IMR-90 (cell line): ENCODE results near the gene GLI1. TPM values are rescaled to one million over a fixed set of nuclear protein-coding genes. Genes with fewer than 3 reads are reported as not detected.

Source experiments
- ATAC-seq: fragments of 200-7000 bp; cut with Tn5 transposase; 2 replicates; pipeline ENCODE4 v1.9.1; 2020; ENCODE audit warnings: low read depth, mild to moderate bottlenecking, moderate library complexity
- BruUV-seq: library from RNA; stranded (reverse); fragments of 400-500 nt; replicated peaks from 2 replicates; lab custom pipeline; 2021; lab: Mats Ljungman, UMichigan
- CTCF ChIA-PET: fragments of 300-600 bp; formaldehyde crosslinking; extraction: SDS; loops from one replicate; lab custom pipeline; 2021; ENCODE audit warnings: antibody characterized with exemption; lab: Yijun Ruan, JAX
- POLR2A ChIA-PET: fragments of 300-600 bp; sonication (Branson Sonifier 250); formaldehyde crosslinking; loops from one replicate; lab custom pipeline; 2022; ENCODE audit warnings: antibody characterized with exemption; ENCODE audit not compliant: unreplicated experiment; lab: Charles Lee
- DNase-seq: peaks from one replicate; pipeline ENCODE4 v3.0.0; 2013
- H2AFZ ChIP-seq: replicated peaks from 2 replicates; pipeline ENCODE3; 2013; ENCODE audit warnings: low read length, mild to moderate bottlenecking; ENCODE audit not compliant: poor library complexity
- H2AK5ac ChIP-seq: 2 replicates; pipeline ENCODE4 v1.6.1; 2013; ENCODE audit warnings: low read depth, low read length, inconsistent platforms
- H2AK9ac ChIP-seq: replicated peaks from 2 replicates; pipeline ENCODE3; 2013; ENCODE audit warnings: mild to moderate bottlenecking, low read depth, low read length, moderate library complexity; ENCODE audit not compliant: poor library complexity
- H2BK120ac ChIP-seq: 2 replicates; pipeline ENCODE4 v1.6.1; 2013; ENCODE audit warnings: low read depth, low read length, inconsistent platforms
- H2BK15ac ChIP-seq: 3 replicates; pipeline ENCODE4 v1.6.1; 2013; ENCODE audit warnings: low read depth, low read length, inconsistent platforms
- H2BK20ac ChIP-seq: 2 replicates; pipeline ENCODE4 v1.6.1; 2013; ENCODE audit warnings: low read depth, mild to moderate bottlenecking, inconsistent platforms, low read length, moderate library complexity
- H2BK5ac ChIP-seq: 2 replicates; pipeline ENCODE4 v1.6.1; 2013; ENCODE audit warnings: mild to moderate bottlenecking, low read depth, low read length, inconsistent platforms; ENCODE audit not compliant: poor library complexity, severe bottlenecking
- H3K14ac ChIP-seq: replicated peaks from 2 replicates; pipeline ENCODE4 v1.6.1; 2013; ENCODE audit warnings: low read depth, low read length, inconsistent platforms
- H3K18ac ChIP-seq: 2 replicates; pipeline ENCODE4 v1.6.1; 2013; ENCODE audit warnings: low read depth, low read length, control low read depth
- H3K23ac ChIP-seq: 2 replicates; pipeline ENCODE4 v1.6.1; 2013; ENCODE audit warnings: low read depth, low read length, inconsistent platforms
- H3K27ac ChIP-seq: 2 replicates; pipeline ENCODE4 v1.5.1; 2013; ENCODE audit warnings: mild to moderate bottlenecking, control low read depth, low read length; ENCODE audit not compliant: insufficient read depth
- H3K27me3 ChIP-seq: 2 replicates; pipeline ENCODE4 v1.6.1; 2013; ENCODE audit warnings: low read length; ENCODE audit not compliant: control insufficient read depth, insufficient read depth
- H3K36me3 ChIP-seq: 2 replicates; pipeline ENCODE4 v1.6.1; 2013; ENCODE audit warnings: low read length, mixed read lengths; ENCODE audit not compliant: control insufficient read depth, insufficient read depth
- H3K4ac ChIP-seq: 2 replicates; pipeline ENCODE4 v1.6.1; 2013; ENCODE audit warnings: low read depth, low read length, inconsistent platforms
- H3K4me1 ChIP-seq: 2 replicates; pipeline ENCODE4 v1.6.1; 2013; ENCODE audit warnings: low read length, mixed read lengths; ENCODE audit not compliant: control insufficient read depth, insufficient read depth
- H3K4me2 ChIP-seq: 2 replicates; pipeline ENCODE4 v1.6.1; 2013; ENCODE audit warnings: low read depth, mild to moderate bottlenecking, control low read depth, low read length, moderate library complexity
- H3K4me3 ChIP-seq: 2 replicates; pipeline ENCODE4 v1.5.1; 2013; ENCODE audit warnings: low read depth, mild to moderate bottlenecking, control low read depth, low read length, moderate library complexity; ENCODE audit not compliant: insufficient read depth
- H3K56ac ChIP-seq: 2 replicates; pipeline ENCODE4 v1.6.1; 2013; ENCODE audit warnings: low read length, inconsistent platforms; ENCODE audit not compliant: insufficient read depth; ENCODE audit errors: extremely low read depth
- H3K79me1 ChIP-seq, 2 experiments: 2 replicates each; pipeline ENCODE4 v1.6.1; 2013; ENCODE audit warnings: low read length in 2 of 2, inconsistent platforms in 1 of 2, low read depth in 1 of 2
- H3K9ac ChIP-seq: 2 replicates; pipeline ENCODE4 v1.6.1; 2013; ENCODE audit warnings: low read depth, low read length, control low read depth
- H3K9me1 ChIP-seq: 2 replicates; pipeline ENCODE4 v1.6.1; 2013; ENCODE audit warnings: low read length, inconsistent platforms; ENCODE audit not compliant: insufficient read depth
- H3K9me3 ChIP-seq: 2 replicates; pipeline ENCODE4 v1.6.1; 2013; ENCODE audit warnings: low read length; ENCODE audit not compliant: control insufficient read depth, insufficient read depth
- H4K20me1 ChIP-seq: 2 replicates; pipeline ENCODE4 v1.6.1; 2013; ENCODE audit warnings: low read length, inconsistent platforms; ENCODE audit not compliant: insufficient read depth
- H4K5ac ChIP-seq: 2 replicates; pipeline ENCODE4 v1.6.1; 2013; ENCODE audit warnings: mild to moderate bottlenecking, low read depth, low read length, control low read depth
- H4K8ac ChIP-seq, 2 experiments: 2 replicates each; pipeline ENCODE4 v1.6.1; 2013; ENCODE audit warnings: low read depth in 2 of 2, low read length in 2 of 2, control low read depth in 1 of 2, inconsistent platforms in 1 of 2
- H4K91ac ChIP-seq: 2 replicates; pipeline ENCODE4 v1.6.1; 2013; ENCODE audit warnings: low read depth, low read length, inconsistent platforms; ENCODE audit not compliant: insufficient read depth
- CEBPB ChIP-seq: IDR thresholded peaks from 2 replicates; pipeline ENCODE4 v1.6.1; 2012; ENCODE audit warnings: low read depth, low read length, improper control_type of control experiment
- FOS ChIP-seq: fragments of 150-350 bp; IDR thresholded peaks from 2 replicates; pipeline ENCODE4 v1.6.1; 2016; ENCODE audit warnings: low read depth, low read length
- MAFK ChIP-seq: IDR thresholded peaks from 2 replicates; pipeline ENCODE4 v1.6.1; 2012; ENCODE audit warnings: low read depth, low read length, improper control_type of control experiment
- NFE2L2 ChIP-seq: fragments of 150-350 bp; IDR thresholded peaks from 2 replicates; pipeline ENCODE4 v1.6.1; 2016; ENCODE audit warnings: low read depth, mild to moderate bottlenecking, low read length
- RCOR1 ChIP-seq: IDR thresholded peaks from 2 replicates; pipeline ENCODE4 v1.6.1; 2012; ENCODE audit warnings: mild to moderate bottlenecking, low read length, improper control_type of control experiment; ENCODE audit not compliant: insufficient replicate concordance
- WGBS, 2 experiments: methylation state at CpG; one replicate each; pipeline versions ENCODE4 v1.1.5 to v1.1.7; 2013; ENCODE audit warnings: missing lambda C conversion rate in 2 of 2; ENCODE audit not compliant: insufficient read length in 1 of 2; ENCODE audit errors: extremely low coverage in 2 of 2; 5-methylcytosine and 5-hydroxymethylcytosine counted together
- dilution Hi-C: fragments of 300-500 bp; cut with HindIII; formaldehyde crosslinking; loops from one replicate; pipeline ENCODE4 v1.14.3; 2018; ENCODE audit warnings: low sequenced_read_pairs; ENCODE audit not compliant: unreplicated experiment
- in situ Hi-C: fragments of 300-500 bp; cut with MboI; formaldehyde crosslinking; loops from 3 replicates; pipeline ENCODE4 v1.14.3; 2019; ENCODE audit warnings: low sequenced_read_pairs, inconsistent platforms, mixed read lengths
- intact Hi-C: fragments of 100-400 bp; cut with micrococcal nuclease; formaldehyde crosslinking; loops from 2 replicates; pipeline ENCODE4 v1.10.0; 2022
- polyA plus RNA-seq, 3 experiments: library from polyadenylated mRNA; depleted of rRNA; stranded (reverse); fragments of >200 nt; gene quantifications; 2 replicates each; pipeline ENCODE4 v1.2.3, GENCODE V29; 2012; ENCODE audit warnings: low replicate concordance in 1 of 3
- total RNA-seq: library from RNA; depleted of rRNA; stranded (reverse); fragments of >200 nt; gene quantifications from 2 replicates; pipeline ENCODE4 v1.2.3, GENCODE V29; 2012

Gene GLI1
- total and polyA plus RNA-seq, 2 of the 4 experiments (the other 2 are of a cell fraction) = 1.3 to 3.8 TPM

DNA sequence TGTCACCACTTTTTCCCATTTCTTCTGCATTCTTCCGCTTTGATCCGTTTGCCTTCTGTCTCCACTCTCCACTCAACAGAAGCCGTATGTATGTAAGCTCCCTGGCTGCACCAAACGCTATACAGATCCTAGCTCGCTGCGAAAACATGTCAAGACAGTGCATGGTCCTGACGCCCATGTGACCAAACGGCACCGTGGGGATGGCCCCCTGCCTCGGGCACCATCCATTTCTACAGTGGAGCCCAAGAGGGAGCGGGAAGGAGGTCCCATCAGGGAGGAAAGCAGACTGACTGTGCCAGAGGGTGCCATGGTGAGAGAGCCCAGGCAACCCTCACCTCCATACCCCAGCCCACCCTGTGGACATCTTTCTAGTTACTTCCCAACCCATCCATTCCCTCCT is 8.3 kb downstream of the GLI1 start:
- no peak overlapping the region for H3K4me3 ChIP-seq
- dilution Hi-C loops (no loop called here), intact Hi-C loops (no loop called here), in situ Hi-C loops (no loop called here)
- H3K4me2 ChIP-seq = no peak overlapping the region
- TF ChIP-seq MAFK (no peak), RCOR1 (no peak), NFE2L2 (no peak), CEBPB (no peak), FOS (no peak)
- no peak overlapping the region for H2AK9ac ChIP-seq
- no peak overlapping the region for H2BK20ac ChIP-seq
- H4K5ac ChIP-seq = no peak overlapping the region
- H3K27ac ChIP-seq = no peak overlapping the region
- H3K56ac ChIP-seq = no peak overlapping the region
- H3K14ac ChIP-seq = no peak overlapping the region
- WGBS, 2 experiments = 100% methylated on average over 2 of the region's 11 CpGs; no CpG with 5 or more reads in 1 of the 2 experiments
- ChIA-PET CTCF (interaction anchor here (1.0 kb wide), 1 partner anchor 9 kb away, joined by 4 read pairs; the partner anchor contains the start of gene GLI1), POLR2A (no interaction called here)
- no peaks in the 10 kb centered on the region; the same call in 1 of the 2 replicates for H3K9me3 ChIP-seq
- H3K23ac ChIP-seq = no peak overlapping the region
- ATAC-seq = no peak
- no peaks in the 10 kb centered on the region for H3K79me1 ChIP-seq
- no peak overlapping the region for H2BK120ac ChIP-seq
- H3K4me1 ChIP-seq = no peaks in the 10 kb centered on the region
- H3K4ac ChIP-seq = no peak overlapping the region
- H2AFZ ChIP-seq = no peak overlapping the region
- H4K8ac ChIP-seq = no peak overlapping the region
- H3K9me1 ChIP-seq = peaks cover 6% of the 10 kb centered on the region; the same call in 1 of the 2 replicates
- H3K27me3 ChIP-seq = peaks cover 19% of the 10 kb centered on the region
- no peak overlapping the region for H4K91ac ChIP-seq
- H3K9ac ChIP-seq = no peak overlapping the region
- H3K18ac ChIP-seq = no peak overlapping the region
- DNase-seq = no peak
- no peak overlapping the region for H2AK5ac ChIP-seq
- H3K36me3 ChIP-seq = no peaks in the 10 kb centered on the region
- no peak overlapping the region for H2BK5ac ChIP-seq
- no TSS peak for BruUV-seq
- H4K20me1 ChIP-seq = no peaks in the 10 kb centered on the region
- H2BK15ac ChIP-seq = no peak overlapping the region
